GM12878 (cell line): ENCODE measurements around the gene DMAP1. TPM values are rescaled to one million over a fixed set of nuclear protein-coding genes. Genes with fewer than 3 reads are reported as not detected.

ENCODE experiments used
- ATAC-seq: fragments of 200-7000 bp; cut with Tn5 transposase; 3 replicates; pipeline ENCODE4 v1.9.1; 2020; ENCODE audit warnings: mild to moderate bottlenecking, moderate library complexity
- BruUV-seq: library from RNA; stranded (reverse); fragments of 400-500 nt; replicated peaks from 2 replicates; lab custom pipeline; 2021; lab: Mats Ljungman, UMichigan
- CTCF ChIA-PET: fragments of 300-600 bp; sonication (Branson Sonifier 250); formaldehyde crosslinking; extraction: SDS; loops from one replicate; lab custom pipeline; 2021; ENCODE audit warnings: inconsistent platforms; lab: Yijun Ruan, JAX
- POLR2A ChIA-PET: fragments of 350-600 bp; formaldehyde crosslinking; extraction: SDS; loops from one replicate; lab custom pipeline; 2021; ENCODE audit warnings: inconsistent platforms; lab: Charles Lee
- RAD21 ChIA-PET: fragments of 300-600 bp; sonication (Branson Sonifier 250); formaldehyde crosslinking; loops from one replicate; lab custom pipeline; 2023; ENCODE audit warnings: antibody characterized with exemption; ENCODE audit not compliant: unreplicated experiment; lab: Charles Lee
- SMC1A ChIA-PET: fragments of 300-600 bp; sonication (Branson Sonifier 250); formaldehyde crosslinking; loops from one replicate; lab custom pipeline; 2023; ENCODE audit not compliant: unreplicated experiment, uncharacterized antibody; lab: Charles Lee
- DNase-seq: peaks from one replicate; pipeline ENCODE4 v3.0.0-alpha.2; 2011; ENCODE audit warnings: low read depth, low spot score
- FAIRE-seq: peaks from 3 replicates; lab custom pipeline; 2011; peaks lifted over from hg19 to GRCh38; lab: Jason Lieb, UNC
- H2AFZ ChIP-seq: 2 replicates; pipeline ENCODE4 v1.6.0; 2011; ENCODE audit warnings: low read depth, low read length, control low read depth; ENCODE audit not compliant: control insufficient read depth
- H3K27ac ChIP-seq: 2 replicates; pipeline ENCODE4 v1.5.1; 2011; ENCODE audit warnings: control low read depth; ENCODE audit not compliant: control insufficient read depth, insufficient read depth
- H3K27me3 ChIP-seq, 2 experiments: replicated peaks in 1 of 2; 2 replicates each; pipeline versions ENCODE4 v1.6.0 to v1.6.1; 2011; ENCODE audit warnings: low read length in 1 of 2; ENCODE audit not compliant: control insufficient read depth in 2 of 2, insufficient read depth in 2 of 2
- H3K36me3 ChIP-seq, 2 experiments: 2 replicates each; pipeline ENCODE4 v1.5.1; 2011; ENCODE audit warnings: low read length in 1 of 2; ENCODE audit not compliant: control insufficient read depth in 2 of 2, insufficient read depth in 2 of 2
- H3K4me1 ChIP-seq: 2 replicates; pipeline ENCODE4 v1.6.1; 2011; ENCODE audit warnings: mild to moderate bottlenecking, low read length, moderate library complexity, mixed read lengths; ENCODE audit not compliant: control insufficient read depth, insufficient read depth
- H3K4me2 ChIP-seq: 2 replicates; pipeline ENCODE4 v1.6.0; 2011; ENCODE audit warnings: control low read depth; ENCODE audit not compliant: control insufficient read depth, insufficient read depth
- H3K4me3 ChIP-seq: fragments of 200-600 bp; sonication (generic); 2 replicates; pipeline ENCODE4 v1.5.1; 2016
- H3K79me2 ChIP-seq: 2 replicates; pipeline ENCODE4 v1.6.0; 2011; ENCODE audit warnings: low read length; ENCODE audit not compliant: control insufficient read depth, insufficient read depth
- H3K9ac ChIP-seq: 2 replicates; pipeline ENCODE4 v1.8.0; 2011; ENCODE audit warnings: low read length, control low read depth, mixed read lengths; ENCODE audit not compliant: control insufficient read depth, insufficient read depth
- H3K9me3 ChIP-seq: replicated peaks from 3 replicates; pipeline ENCODE4 v1.5.1; 2011; ENCODE audit warnings: mild to moderate bottlenecking, low read length; ENCODE audit not compliant: control insufficient read depth, insufficient read depth
- H4K20me1 ChIP-seq: 2 replicates; pipeline ENCODE4 v1.6.0; 2011; ENCODE audit not compliant: control insufficient read depth, insufficient read depth
- CBX5 ChIP-seq: sonication (generic); IDR thresholded peaks from 2 replicates; pipeline ENCODE4 v1.6.1; 2016; ENCODE audit warnings: low read depth, moderate library complexity, mild to moderate bottlenecking, inconsistent platforms
- EED ChIP-seq: sonication (generic); IDR thresholded peaks from 2 replicates; pipeline ENCODE4 v1.6.1; 2016; ENCODE audit warnings: antibody characterized with exemption, low read depth
- ESRRA ChIP-seq: IDR thresholded peaks from 2 replicates; pipeline ENCODE4 v1.6.1; 2012; ENCODE audit warnings: mild to moderate bottlenecking, low read length, improper control_type of control experiment
- HDAC6 ChIP-seq: fragments of 200-600 bp; sonication (generic); IDR thresholded peaks from one replicate; pipeline ENCODE4 v1.8.0; 2017; ENCODE audit warnings: antibody characterized with exemption; ENCODE audit not compliant: unreplicated experiment
- HDGF ChIP-seq: fragments of 450-650 bp; IDR thresholded peaks from 2 replicates; pipeline ENCODE4 v1.6.1; 2016; ENCODE audit warnings: antibody characterized with exemption
- JUNB ChIP-seq: IDR thresholded peaks from 2 replicates; pipeline ENCODE4 v1.6.1; 2016; ENCODE audit warnings: antibody characterized with exemption, mild to moderate bottlenecking
- KAT2A ChIP-seq: conservative IDR thresholded peaks from 2 replicates; pipeline ENCODE4 v1.6.1; 2011; ENCODE audit warnings: low read depth, low read length; ENCODE audit not compliant: control insufficient read depth
- MEF2A ChIP-seq: IDR thresholded peaks from 2 replicates; pipeline ENCODE4 v1.6.1; 2011; ENCODE audit warnings: low read depth, mild to moderate bottlenecking, low read length, moderate library complexity; ENCODE audit not compliant: insufficient read depth
- NFXL1 ChIP-seq: fragments of 450-650 bp; IDR thresholded peaks from 2 replicates; pipeline ENCODE4 v1.6.1; 2017; ENCODE audit warnings: antibody characterized with exemption, mild to moderate bottlenecking, borderline replicate concordance
- NR2C2 ChIP-seq: IDR thresholded peaks from 2 replicates; pipeline ENCODE4 v1.6.1; 2011; ENCODE audit warnings: borderline replicate concordance, low read depth; ENCODE audit not compliant: control insufficient read depth, insufficient read length
- NRF1 ChIP-seq: conservative IDR thresholded peaks from 2 replicates; pipeline ENCODE4 v1.6.1; 2011; ENCODE audit warnings: mild to moderate bottlenecking, low read depth, low read length, improper control_type of control experiment
- PML ChIP-seq: IDR thresholded peaks from 2 replicates; pipeline ENCODE4 v1.6.1; 2012; ENCODE audit warnings: low read length, inconsistent platforms
- POLR2A ChIP-seq: IDR thresholded peaks from 2 replicates; pipeline ENCODE4 v1.6.1; 2011; ENCODE audit warnings: low read depth, mild to moderate bottlenecking, low read length
- POLR2AphosphoS5 ChIP-seq: IDR thresholded peaks from 2 replicates; pipeline ENCODE4 v1.6.1; 2011; ENCODE audit warnings: mild to moderate bottlenecking, low read length, inconsistent platforms
- RB1 ChIP-seq: fragments of 450-650 bp; formaldehyde crosslinking; IDR thresholded peaks from 2 replicates; pipeline ENCODE4 v1.6.1; 2017; ENCODE audit warnings: mild to moderate bottlenecking, borderline replicate concordance
- SPI1 ChIP-seq: IDR thresholded peaks from 2 replicates; pipeline ENCODE4 v1.6.1; 2011; ENCODE audit warnings: low read depth, mild to moderate bottlenecking, low read length, moderate library complexity, borderline replicate concordance; ENCODE audit not compliant: insufficient read depth
- TBL1XR1 ChIP-seq: IDR thresholded peaks from 2 replicates; pipeline ENCODE4 v1.6.1; 2012; ENCODE audit warnings: low read depth, low read length, improper control_type of control experiment
- WGBS: methylation state at CpG from one replicate; pipeline ENCODE4 v1.1.6; 2016; ENCODE audit warnings: low lambda C conversion rate; ENCODE audit not compliant: insufficient replicate concordance, insufficient coverage; ENCODE audit errors: missing lambda C conversion rate; 5-methylcytosine and 5-hydroxymethylcytosine counted together
- in situ Hi-C: fragments of 300-500 bp; cut with MboI; formaldehyde crosslinking; loops from 9 replicates; pipeline ENCODE4 v1.14.3; 2018; ENCODE audit warnings: mixed read lengths
- intact Hi-C: fragments of 100-400 bp; cut with micrococcal nuclease; formaldehyde crosslinking; loops from one replicate; pipeline ENCODE4 v1.14.2; 2022; ENCODE audit not compliant: unreplicated experiment
- polyA plus RNA-seq, 11 experiments: library from polyadenylated mRNA; depleted of rRNA in 4 of 11; unstranded in 6 of 11; stranded (reverse) in 5 of 11; fragments of >200 nt; fragmentation: Nextera tagmentation in 4 of 11; fragmentation: Illumina TruSeq in 1 of 11; extraction: Ambion mirVana in 4 of 11; extraction: Trizol in 1 of 11; gene quantifications; 1 replicate in 1 of 11; 2 replicates in 10 of 11; pipeline versions ENCODE4 v1.2.1 to v1.2.3, GENCODE V29; 2011 to 2016; ENCODE audit warnings: inconsistent platforms in 2 of 11, missing spikeins in 2 of 11, low read depth in 1 of 11
- total RNA-seq, 4 experiments: library from RNA; depleted of rRNA in 3 of 4; stranded (reverse); fragments of >200 nt in 3 of 4; fragmentation: Illumina TruSeq in 1 of 4; extraction: Trizol in 1 of 4; gene quantifications; 2 replicates each; pipeline versions ENCODE4 v1.2.1 to v1.2.3, GENCODE V29; 2013 to 2021
- TF ChIP-seq, protein P1 (sequence below): fragments of 450-650 bp; IDR thresholded peaks from 2 replicates; pipeline ENCODE4 v1.6.1; 2017; ENCODE audit warnings: antibody characterized with exemption, mild to moderate bottlenecking, moderate library complexity

The DMAP1 gene
- total and polyA plus RNA-seq, 10 of the 15 experiments (the other 5 are each of a cell fraction or from before 2014, with no cell fraction given): 1.9 to 59.1 (median 37.7) TPM

DNA sequence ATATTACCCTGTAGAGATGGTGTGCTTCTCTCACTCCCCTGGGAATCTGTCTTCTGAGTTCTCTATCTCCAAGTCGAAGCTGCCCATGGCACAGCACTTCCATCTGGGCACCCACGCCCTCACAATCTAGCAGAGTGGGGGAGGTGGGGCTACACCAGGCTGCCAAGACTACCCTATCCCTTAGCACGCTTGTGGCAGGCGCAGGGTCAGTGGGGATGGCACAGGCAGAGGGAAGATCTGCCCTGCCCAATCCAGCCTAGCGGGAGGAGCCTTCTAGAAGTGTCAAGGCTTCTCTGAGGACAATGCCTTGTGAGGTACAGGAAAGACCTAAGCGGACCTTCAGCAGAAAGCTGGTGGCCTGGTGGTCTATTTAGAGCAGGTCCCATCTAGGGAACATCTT is 49.1 kb downstream of the DMAP1 start:
- no peak for FAIRE-seq
- Histone ChIP-seq H3K4me1 (no peaks in the 10 kb centered on the region), H3K27me3 (no peaks in the 10 kb centered on the region), H3K9me3 (no peaks in the 10 kb centered on the region)
- in situ Hi-C loops: no loop called here
- TF ChIP-seq NR2C2: no peak
- TF ChIP-seq RB1: no peak
- TF ChIP-seq HDGF: no peak
- no peak for TF ChIP-seq MEF2A
- no peak for TF ChIP-seq JUNB
- TF ChIP-seq, protein P1, sequence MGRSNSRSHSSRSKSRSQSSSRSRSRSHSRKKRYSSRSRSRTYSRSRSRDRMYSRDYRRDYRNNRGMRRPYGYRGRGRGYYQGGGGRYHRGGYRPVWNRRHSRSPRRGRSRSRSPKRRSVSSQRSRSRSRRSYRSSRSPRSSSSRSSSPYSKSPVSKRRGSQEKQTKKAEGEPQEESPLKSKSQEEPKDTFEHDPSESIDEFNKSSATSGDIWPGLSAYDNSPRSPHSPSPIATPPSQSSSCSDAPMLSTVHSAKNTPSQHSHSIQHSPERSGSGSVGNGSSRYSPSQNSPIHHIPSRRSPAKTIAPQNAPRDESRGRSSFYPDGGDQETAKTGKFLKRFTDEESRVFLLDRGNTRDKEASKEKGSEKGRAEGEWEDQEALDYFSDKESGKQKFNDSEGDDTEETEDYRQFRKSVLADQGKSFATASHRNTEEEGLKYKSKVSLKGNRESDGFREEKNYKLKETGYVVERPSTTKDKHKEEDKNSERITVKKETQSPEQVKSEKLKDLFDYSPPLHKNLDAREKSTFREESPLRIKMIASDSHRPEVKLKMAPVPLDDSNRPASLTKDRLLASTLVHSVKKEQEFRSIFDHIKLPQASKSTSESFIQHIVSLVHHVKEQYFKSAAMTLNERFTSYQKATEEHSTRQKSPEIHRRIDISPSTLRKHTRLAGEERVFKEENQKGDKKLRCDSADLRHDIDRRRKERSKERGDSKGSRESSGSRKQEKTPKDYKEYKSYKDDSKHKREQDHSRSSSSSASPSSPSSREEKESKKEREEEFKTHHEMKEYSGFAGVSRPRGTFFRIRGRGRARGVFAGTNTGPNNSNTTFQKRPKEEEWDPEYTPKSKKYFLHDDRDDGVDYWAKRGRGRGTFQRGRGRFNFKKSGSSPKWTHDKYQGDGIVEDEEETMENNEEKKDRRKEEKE: no peak
- no peak for TF ChIP-seq PML
- TF ChIP-seq TBL1XR1: no peak
- TF ChIP-seq NRF1: no peak
- TF ChIP-seq CBX5: no peak
- no peak for TF ChIP-seq ESRRA
- no peak for TF ChIP-seq HDAC6
- TF ChIP-seq SPI1: no peak
- TF ChIP-seq EED: no peak
- no peak for TF ChIP-seq KAT2A
- TF ChIP-seq NFXL1: no peak
- no peak for TF ChIP-seq POLR2AphosphoS5
- no peak for TF ChIP-seq POLR2A
- TF ChIP-seq, all 136 proteins: peak for 0
- Histone ChIP-seq H3K4me3 (no peak overlapping the region), H4K20me1 (no peaks in the 10 kb centered on the region; the same call in 1 of the 2 replicates), H3K27ac (no peak overlapping the region), H2AFZ (no peak overlapping the region), H3K79me2 (no peaks in the 10 kb centered on the region), H3K9ac (no peak overlapping the region), H3K36me3 (no peaks in the 10 kb centered on the region; a peak in 2 of 4 replicates), H3K4me2 (no peak overlapping the region)
- ChIA-PET CTCF (no interaction called here), SMC1A (no interaction called here), POLR2A (no interaction called here), RAD21 (no interaction called here)
- 88% methylated on average over 6 of the region's 6 CpGs for WGBS
- intact Hi-C loops: no loop called here
- no TSS peak for BruUV-seq
- no peak for ATAC-seq
- DNase-seq: no peak
